Activated naive CD4-positive, alpha-beta T cell treated with anti-CD3 and anti-CD28 coated beads, Interleukin-2, amount 10 ng/mL, durations not matched to agents 5 hours and 36 hours (primary cell): ENCODE data around the gene C9. TPM values are rescaled to one million over a fixed set of nuclear protein-coding genes. Genes with fewer than 3 reads are reported as not detected.

Experiments used
- total RNA-seq, 2 experiments: library from RNA; stranded (reverse); gene quantifications; one replicate each; pipeline ENCODE4 v1.2.3, GENCODE V29; 2021

The C9 gene
- total RNA-seq, result not detected

GRCh38 chr5:39364367-39364766, at the start of gene C9:
C9 (minus strand) TSS chr5:39364495; CDS start chr5:39364464, 31 bp downstream.

Other genes starting within 250 kb of the C9 start
- gene FYB1, start 144.9 kb downstream of the C9 start, total RNA-seq, result 100 to 1,000 TPM; 318 to 335 TPM
- gene DAB2, start 60.5 kb upstream of the C9 start, total RNA-seq, result not detected